Right lobe of liver (tissue), 4 donors: ENCODE data around the gene TARBP1.

ENCODE experiments used
- POLR2A ChIP-seq: fragments of 450-650 bp; IDR thresholded peaks from one replicate; pipeline ENCODE4 v1.6.1; 2017; ENCODE audit warnings: antibody characterized with exemption, mild to moderate bottlenecking
- TF ChIP-seq, protein P1 (sequence below), 4 donors: fragments of 200-600 bp in 3 of 4; fragments of 450-650 bp in 1 of 4; IDR thresholded peaks; one replicate each; pipeline versions ENCODE4 v1.5.1 to v1.8.0; 2016 to 2022; ENCODE audit warnings: antibody characterized with exemption in 4 of 4, mild to moderate bottlenecking in 2 of 4
- donor health status: DM: no; HTN: no; CAD: no.
- donor health status: DM: no; HTN: no; CAD: no.
- donor health status: DM: no; HTN: yes; CAD: no.

- TF ChIP-seq, protein P1, sequence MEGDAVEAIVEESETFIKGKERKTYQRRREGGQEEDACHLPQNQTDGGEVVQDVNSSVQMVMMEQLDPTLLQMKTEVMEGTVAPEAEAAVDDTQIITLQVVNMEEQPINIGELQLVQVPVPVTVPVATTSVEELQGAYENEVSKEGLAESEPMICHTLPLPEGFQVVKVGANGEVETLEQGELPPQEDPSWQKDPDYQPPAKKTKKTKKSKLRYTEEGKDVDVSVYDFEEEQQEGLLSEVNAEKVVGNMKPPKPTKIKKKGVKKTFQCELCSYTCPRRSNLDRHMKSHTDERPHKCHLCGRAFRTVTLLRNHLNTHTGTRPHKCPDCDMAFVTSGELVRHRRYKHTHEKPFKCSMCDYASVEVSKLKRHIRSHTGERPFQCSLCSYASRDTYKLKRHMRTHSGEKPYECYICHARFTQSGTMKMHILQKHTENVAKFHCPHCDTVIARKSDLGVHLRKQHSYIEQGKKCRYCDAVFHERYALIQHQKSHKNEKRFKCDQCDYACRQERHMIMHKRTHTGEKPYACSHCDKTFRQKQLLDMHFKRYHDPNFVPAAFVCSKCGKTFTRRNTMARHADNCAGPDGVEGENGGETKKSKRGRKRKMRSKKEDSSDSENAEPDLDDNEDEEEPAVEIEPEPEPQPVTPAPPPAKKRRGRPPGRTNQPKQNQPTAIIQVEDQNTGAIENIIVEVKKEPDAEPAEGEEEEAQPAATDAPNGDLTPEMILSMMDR (IDR thresholded peaks at IDR 0.05), result no peak
- TF ChIP-seq POLR2A, result no peak
Observed at GRCh38 chr1:234507089-234507488, 28.1 kb upstream of the TARBP1 start.
